Trophoblast cell (in vitro differentiated cells and primary cell): ENCODE results near the gene COL11A2.

Experiments
- DNase-seq, 2 donors: peaks; one replicate each; pipeline ENCODE4 v3.0.0-alpha.2; 2016
- H2AFZ ChIP-seq: 2 replicates; pipeline ENCODE4 v1.6.1; 2013; ENCODE audit warnings: low read length, moderate library complexity, mild to moderate bottlenecking; ENCODE audit not compliant: insufficient read depth, poor library complexity
- H2AK5ac ChIP-seq: 2 replicates; pipeline ENCODE4 v1.6.1; 2013; ENCODE audit warnings: mild to moderate bottlenecking, low read length
- H2BK120ac ChIP-seq: 2 replicates; pipeline ENCODE4 v1.6.1; 2013; ENCODE audit warnings: low read length, mild to moderate bottlenecking, moderate library complexity; ENCODE audit not compliant: insufficient read depth, poor library complexity
- H2BK12ac ChIP-seq: 2 replicates; pipeline ENCODE4 v1.6.1; 2013; ENCODE audit warnings: mild to moderate bottlenecking, low read length, moderate library complexity
- H2BK5ac ChIP-seq: 2 replicates; pipeline ENCODE4 v1.6.1; 2013; ENCODE audit warnings: low read length, low read depth, moderate library complexity, mild to moderate bottlenecking; ENCODE audit not compliant: poor library complexity
- H3K14ac ChIP-seq: 2 replicates; pipeline ENCODE4 v1.6.1; 2013; ENCODE audit warnings: mild to moderate bottlenecking, low read length
- H3K18ac ChIP-seq: 2 replicates; pipeline ENCODE4 v1.6.1; 2013; ENCODE audit warnings: mild to moderate bottlenecking, low read length
- H3K23ac ChIP-seq: 2 replicates; pipeline ENCODE4 v1.6.1; 2013; ENCODE audit warnings: low read length
- H3K27ac ChIP-seq: 2 replicates; pipeline ENCODE4 v1.5.1; 2013; ENCODE audit warnings: low read depth, mild to moderate bottlenecking, inconsistent platforms, low read length, moderate library complexity
- H3K27me3 ChIP-seq: 2 replicates; pipeline ENCODE4 v1.6.1; 2013; ENCODE audit warnings: inconsistent platforms, mild to moderate bottlenecking, low read length, moderate library complexity; ENCODE audit not compliant: insufficient read depth
- H3K36me3 ChIP-seq, 2 experiments: 1 replicate in 1 of 2; 2 replicates in 1 of 2; pipeline ENCODE4 v1.6.1; 2013; ENCODE audit warnings: low read length in 2 of 2, mild to moderate bottlenecking in 2 of 2, moderate library complexity in 1 of 2; ENCODE audit not compliant: insufficient read depth in 2 of 2, control insufficient read depth in 1 of 2
- H3K4ac ChIP-seq: 2 replicates; pipeline ENCODE4 v1.6.1; 2013; ENCODE audit warnings: low read depth, mild to moderate bottlenecking, low read length, moderate library complexity
- H3K4me1 ChIP-seq, 2 experiments: 1 replicate in 1 of 2; 2 replicates in 1 of 2; pipeline ENCODE4 v1.6.1; 2013; ENCODE audit warnings: low read length in 2 of 2, mild to moderate bottlenecking in 2 of 2, moderate library complexity in 1 of 2; ENCODE audit not compliant: insufficient read depth in 2 of 2, control insufficient read depth in 1 of 2
- H3K4me2 ChIP-seq: 2 replicates; pipeline ENCODE4 v1.6.1; 2013; ENCODE audit warnings: inconsistent platforms, mild to moderate bottlenecking, low read length, moderate library complexity
- H3K4me3 ChIP-seq: 2 replicates; pipeline ENCODE4 v1.5.1; 2013; ENCODE audit warnings: mild to moderate bottlenecking, low read depth, low read length, inconsistent platforms
- H3K79me1 ChIP-seq: one replicate; pipeline ENCODE4 v1.6.1; 2013; ENCODE audit warnings: low read length
- H3K79me2 ChIP-seq: 2 replicates; pipeline ENCODE4 v1.6.1; 2013; ENCODE audit warnings: low read length, mild to moderate bottlenecking; ENCODE audit not compliant: control insufficient read depth, insufficient read depth, poor library complexity
- H3K9ac ChIP-seq: 2 replicates; pipeline ENCODE4 v1.6.1; 2013; ENCODE audit warnings: mild to moderate bottlenecking, low read length
- H3K9me3 ChIP-seq: 2 replicates; pipeline ENCODE4 v1.6.1; 2013; ENCODE audit warnings: low read depth, mild to moderate bottlenecking, control low read depth, inconsistent platforms, low read length; ENCODE audit not compliant: insufficient read depth
- H4K12ac ChIP-seq: 2 replicates; pipeline ENCODE4 v1.6.1; 2013; ENCODE audit warnings: low read depth, mild to moderate bottlenecking, low read length, moderate library complexity
- H4K8ac ChIP-seq: 2 replicates; pipeline ENCODE4 v1.6.1; 2013; ENCODE audit warnings: low read depth, mild to moderate bottlenecking, low read length, moderate library complexity
- H4K91ac ChIP-seq: one replicate; pipeline ENCODE4 v1.6.1; 2013; ENCODE audit warnings: low read depth, mild to moderate bottlenecking, low read length, moderate library complexity
- WGBS: extraction: QIAGEN DNeasy Blood & Tissue Kit; methylation state at CpG from one replicate; pipeline ENCODE4 v1.1.7; 2013; ENCODE audit warnings: missing lambda C conversion rate; ENCODE audit not compliant: insufficient read length, insufficient coverage; ENCODE audit errors: extremely low coverage; 5-methylcytosine and 5-hydroxymethylcytosine counted together

The COL11A2 gene

DNA sequence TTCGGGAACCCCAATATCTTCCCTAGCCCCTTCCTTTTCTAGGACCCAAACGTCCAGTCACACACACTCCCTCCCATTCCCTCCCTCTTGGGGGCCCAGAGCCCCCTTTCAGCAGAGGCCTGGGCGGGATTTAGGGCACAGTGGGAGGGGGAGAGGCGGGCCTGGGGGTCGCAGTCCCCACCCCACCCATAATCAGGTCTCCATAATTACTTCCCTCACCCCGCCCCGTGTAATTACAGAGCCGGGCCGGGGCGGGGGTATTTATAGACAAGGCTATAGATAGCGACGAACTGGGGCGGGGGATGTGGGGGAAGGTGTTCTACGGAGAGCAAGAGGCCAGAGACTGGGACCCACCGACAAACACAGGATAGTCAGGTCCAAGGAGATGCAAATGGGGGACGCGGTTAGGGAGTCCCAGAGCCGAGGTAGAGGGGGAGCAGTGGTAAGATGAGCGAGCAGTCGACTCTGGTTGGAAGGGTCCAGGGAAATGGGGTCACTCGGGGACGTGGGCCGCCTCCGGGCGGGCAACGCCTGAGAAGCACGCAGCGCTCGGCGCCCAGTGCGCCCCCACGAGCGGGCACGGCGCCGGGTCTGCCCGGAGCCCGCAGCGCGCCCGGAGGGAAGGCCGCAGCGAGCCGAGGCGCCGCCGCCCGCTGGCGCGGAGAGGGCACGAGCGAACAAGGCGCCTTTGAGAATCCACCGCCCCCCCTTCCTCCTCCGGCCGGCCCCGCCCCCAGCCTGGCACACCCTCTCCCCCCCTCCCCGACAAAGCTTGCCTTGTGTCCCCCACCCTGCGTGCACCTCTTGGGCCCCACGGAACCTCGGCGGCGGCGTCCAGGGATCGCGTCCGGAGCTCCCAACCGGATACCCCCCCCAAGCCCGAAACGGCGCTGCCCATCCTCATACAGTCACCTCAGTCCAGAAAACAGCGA, 670 bp upstream of the COL11A2 start:
- DNase-seq: peak in 1 of 2 donors; percentile 23
- Histone ChIP-seq H3K27me3 (peaks cover 8% of the 10 kb centered on the region), H2BK120ac (peak overlapping the region; percentile 36), H3K79me1 (peaks cover 6% of the 10 kb centered on the region), H3K14ac (peak overlapping the region; percentile 40), H3K27ac (no peak overlapping the region), H2BK12ac (no peak overlapping the region), H4K8ac (peak overlapping the region; percentile 44), H2AFZ (peak overlapping the region; percentile 41), H3K4me3 (no peak overlapping the region), H3K79me2 (no peaks in the 10 kb centered on the region), H4K91ac (peak overlapping the region; percentile 40), H3K9me3 (no peaks in the 10 kb centered on the region), H3K4me1 (peaks cover 18 to 22% of the 10 kb centered on the region in 2 experiments), H4K12ac (no peak overlapping the region), H2AK5ac (peak overlapping the region; percentile 9), H3K9ac (no peak overlapping the region), H2BK5ac (no peak overlapping the region), H3K18ac (peak overlapping the region; percentile 43), H3K36me3 (peaks cover 18 to 21% of the 10 kb centered on the region in 2 experiments), H3K4ac (peak overlapping the region; percentile 36), H3K23ac (no peak overlapping the region), H3K4me2 (peak overlapping the region; percentile 82)
- no CpG with 5 or more reads among the region's 72 CpGs for WGBS

GRCh38 chr6:33191383-33192104, 723 bp downstream of the COL11A2 start:
- no peak overlapping the region for H2BK5ac ChIP-seq
- H3K4me1 ChIP-seq: peaks cover 16 to 22% of the 10 kb centered on the region in 2 experiments
- H3K18ac ChIP-seq: peak overlapping the region; percentile 33

DNA sequence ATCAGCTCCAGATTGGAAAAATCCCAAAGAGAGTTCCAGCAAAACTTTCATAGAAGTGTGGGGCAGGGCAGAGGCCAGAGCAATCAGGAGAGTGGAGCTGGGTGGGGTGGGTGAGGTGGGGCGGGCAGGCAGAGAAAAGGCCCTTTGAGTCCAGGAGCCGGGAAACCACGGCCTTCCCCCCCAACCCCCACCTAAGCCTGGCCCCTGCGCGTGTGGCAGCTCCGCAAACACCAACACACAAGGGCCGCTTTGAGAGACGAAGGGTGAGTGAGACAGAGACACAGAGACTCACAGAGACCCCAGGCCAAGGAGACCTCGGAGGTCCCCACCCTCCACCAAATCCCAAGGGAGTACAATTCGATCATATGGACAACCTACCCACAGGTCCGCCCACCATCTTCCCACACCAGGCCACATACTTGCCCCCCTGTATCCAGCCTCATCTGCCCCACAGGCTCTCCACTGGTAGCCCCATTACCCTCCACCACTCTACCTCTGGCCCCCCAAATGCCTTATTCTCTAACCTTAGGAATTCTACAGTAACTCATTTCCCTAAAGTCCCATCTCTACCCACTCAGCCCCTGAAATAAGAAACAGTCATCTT, 1.7 kb downstream of the COL11A2 start:
- H2BK120ac ChIP-seq: no peak overlapping the region
- peaks cover 11 to 14% of the 10 kb centered on the region in 2 experiments for H3K36me3 ChIP-seq
- no peak overlapping the region for H3K18ac ChIP-seq
- peaks cover 6% of the 10 kb centered on the region for H3K79me1 ChIP-seq
- H2AK5ac ChIP-seq: no peak overlapping the region
- H3K4ac ChIP-seq: no peak overlapping the region
- no peak overlapping the region for H2BK5ac ChIP-seq
- H3K4me3 ChIP-seq: no peak overlapping the region
- no peak overlapping the region for H3K27ac ChIP-seq
- H2AFZ ChIP-seq: no peak overlapping the region
- no peak overlapping the region for H3K9ac ChIP-seq
- H3K23ac ChIP-seq: no peak overlapping the region
- H4K91ac ChIP-seq: peak overlapping the region; percentile 7
- H2BK12ac ChIP-seq: peak overlapping the region; percentile 25
- H4K12ac ChIP-seq: no peak overlapping the region
- peaks cover 8% of the 10 kb centered on the region for H3K27me3 ChIP-seq
- no peak for DNase-seq
- no peaks in the 10 kb centered on the region for H3K79me2 ChIP-seq
- no peaks in the 10 kb centered on the region for H3K9me3 ChIP-seq
- H3K14ac ChIP-seq: no peak overlapping the region
- peaks cover 16 to 22% of the 10 kb centered on the region in 2 experiments for H3K4me1 ChIP-seq
- H3K4me2 ChIP-seq: no peak overlapping the region
- no peak overlapping the region for H4K8ac ChIP-seq
- WGBS: no CpG with 5 or more reads among the region's 11 CpGs

More at GRCh38 chr6:33191383-33192104, 723 bp downstream of the COL11A2 start:
- Histone ChIP-seq H3K14ac (no peak overlapping the region), H3K9ac (no peak overlapping the region), H3K79me2 (no peaks in the 10 kb centered on the region), H3K36me3 (peaks cover 18 to 21% of the 10 kb centered on the region in 2 experiments), H4K12ac (no peak overlapping the region), H3K4ac (no peak overlapping the region), H2BK120ac (no peak overlapping the region), H3K9me3 (no peaks in the 10 kb centered on the region), H2AFZ (no peak overlapping the region), H2BK12ac (peak overlapping the region; percentile 20), H3K27ac (no peak overlapping the region), H4K8ac (no peak overlapping the region), H3K4me2 (peak overlapping the region; percentile 32), H4K91ac (peak overlapping the region; percentile 39), H2AK5ac (no peak overlapping the region), H3K27me3 (peaks cover 8% of the 10 kb centered on the region), H3K23ac (no peak overlapping the region), H3K79me1 (peaks cover 6% of the 10 kb centered on the region), H3K4me3 (no peak overlapping the region)
- WGBS: no CpG with 5 or more reads among the region's 8 CpGs
- DNase-seq: no peak
